ENCODE data around the gene CLIC4.

The CLIC4 gene

GRCh38 chr1:24868016-24868875, 123.0 kb downstream of the CLIC4 start:
- peaks cover 20% of the 10 kb centered on the region for H3K4me1 Mint-ChIP-seq
- H3K9me3 Mint-ChIP-seq, result no peaks in the 10 kb centered on the region
- no peak overlapping the region for H3K4me3 Mint-ChIP-seq
- DNase-seq (no peak), ATAC-seq (no peak)
- no peak overlapping the region for H3K27ac Mint-ChIP-seq
- no peaks in the 10 kb centered on the region for H3K36me3 Mint-ChIP-seq (ENCODE audit: low read depth)
- H3K27me3 Mint-ChIP-seq, result peaks cover 5% of the 10 kb centered on the region

DNA sequence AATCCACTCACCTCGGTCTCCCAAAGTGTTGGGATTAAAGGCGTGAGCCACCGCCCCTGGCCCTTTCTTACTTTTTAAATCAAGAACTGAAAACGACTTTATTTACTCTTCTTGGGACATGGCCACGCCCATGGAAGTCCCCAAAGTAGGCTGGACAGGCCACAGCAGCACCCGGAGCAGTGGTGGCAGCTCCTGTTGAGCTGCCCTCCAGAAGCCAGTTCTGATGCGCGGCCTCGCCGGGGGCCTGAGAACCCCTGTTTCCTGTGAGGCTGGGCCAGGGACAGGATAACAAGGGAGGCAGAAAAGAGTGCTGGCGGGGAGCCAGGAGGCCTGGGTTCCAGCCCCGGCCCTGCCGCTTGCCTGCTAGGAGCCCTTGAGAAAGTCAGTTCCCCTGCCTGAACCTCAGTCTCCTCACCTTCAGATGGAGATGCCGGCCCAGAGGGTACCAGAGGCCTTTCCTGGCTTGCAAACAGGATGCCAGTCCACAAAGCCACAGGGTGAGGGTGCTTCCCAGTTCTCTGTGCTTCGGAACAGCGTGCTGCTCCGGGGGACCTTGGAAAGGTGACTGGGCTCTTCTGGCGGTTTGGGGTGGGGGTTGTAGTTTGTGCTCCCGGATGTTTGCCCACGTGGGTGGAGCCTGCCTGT, 125.4 kb downstream of the CLIC4 start:
- DNase-seq, result peak; percentile 30
- Mint-ChIP-seq H3K27me3 (peaks cover 5% of the 10 kb centered on the region), H3K9me3 (no peaks in the 10 kb centered on the region), H3K27ac (no peak overlapping the region), H3K36me3 (ENCODE audit: low read depth) (no peaks in the 10 kb centered on the region), H3K4me1 (peaks cover 20% of the 10 kb centered on the region), H3K4me3 (peak overlapping the region; percentile 17)
- peak; percentile 31 for ATAC-seq

DNA sequence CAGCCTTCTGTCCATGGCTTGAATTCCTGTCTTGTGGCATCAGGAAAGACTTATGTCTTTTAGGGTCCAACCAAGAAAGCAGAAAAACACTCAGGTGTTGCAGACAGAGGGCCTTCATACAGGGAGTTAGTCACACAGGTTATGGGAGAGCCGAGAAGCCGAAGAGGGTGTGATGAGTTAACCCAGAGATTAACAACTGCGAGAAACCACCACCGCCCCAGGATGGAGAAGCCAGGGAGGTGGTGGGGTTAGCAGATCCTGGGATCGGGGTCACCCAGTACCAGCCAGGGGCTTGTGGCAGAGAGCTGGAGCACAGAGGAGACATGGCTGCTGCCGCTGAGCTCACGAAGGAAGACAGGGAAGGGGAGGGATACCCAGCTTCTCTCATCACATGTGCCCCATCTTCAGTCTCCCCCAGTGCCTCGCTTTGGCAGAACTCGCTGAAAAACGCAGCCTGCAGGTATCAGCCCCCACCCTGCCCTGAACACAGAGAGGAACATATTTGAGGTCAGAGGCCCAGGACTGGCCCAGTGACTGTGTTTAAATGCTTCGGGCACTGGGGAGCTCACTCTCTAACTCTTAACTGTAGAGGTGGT, 126.2 kb downstream of the CLIC4 start:
- no peaks in the 10 kb centered on the region for H3K36me3 Mint-ChIP-seq (ENCODE audit: low read depth)
- H3K4me1 Mint-ChIP-seq, result peaks cover 20% of the 10 kb centered on the region
- ATAC-seq (no peak), DNase-seq (no peak)
- H3K9me3 Mint-ChIP-seq, result no peaks in the 10 kb centered on the region
- H3K4me3 Mint-ChIP-seq, result peak overlapping the region; percentile 17
- no peak overlapping the region for H3K27ac Mint-ChIP-seq
- H3K27me3 Mint-ChIP-seq, result peaks cover 5% of the 10 kb centered on the region

GRCh38 chr1:24872061-24872850, 127.0 kb downstream of the CLIC4 start:
- H3K27ac Mint-ChIP-seq, result no peak overlapping the region
- H3K4me3 Mint-ChIP-seq, result no peak overlapping the region
- H3K27me3 Mint-ChIP-seq, result peaks cover 5% of the 10 kb centered on the region
- no peak for ATAC-seq
- peaks cover 20% of the 10 kb centered on the region for H3K4me1 Mint-ChIP-seq
- no peaks in the 10 kb centered on the region for H3K36me3 Mint-ChIP-seq (ENCODE audit: low read depth)
- no peak for DNase-seq
- no peaks in the 10 kb centered on the region for H3K9me3 Mint-ChIP-seq

GRCh38 chr1:24873148-24873547, 127.9 kb downstream of the CLIC4 start:
- no peak overlapping the region for H3K4me3 Mint-ChIP-seq
- no peaks in the 10 kb centered on the region for H3K9me3 Mint-ChIP-seq
- H3K27ac Mint-ChIP-seq, result no peak overlapping the region
- no peaks in the 10 kb centered on the region for H3K36me3 Mint-ChIP-seq (ENCODE audit: low read depth)
- ATAC-seq, result no peak
- no peak for DNase-seq
- peaks cover 20% of the 10 kb centered on the region for H3K4me1 Mint-ChIP-seq
- peaks cover 2% of the 10 kb centered on the region for H3K27me3 Mint-ChIP-seq

- H3K4me3 Mint-ChIP-seq, result no peak overlapping the region
- H3K27ac Mint-ChIP-seq, result no peak overlapping the region
- peaks cover 20% of the 10 kb centered on the region for H3K4me1 Mint-ChIP-seq
- peaks cover 5% of the 10 kb centered on the region for H3K27me3 Mint-ChIP-seq
- ATAC-seq (no peak), DNase-seq (no peak)
- no peaks in the 10 kb centered on the region for H3K9me3 Mint-ChIP-seq
- H3K36me3 Mint-ChIP-seq (ENCODE audit: low read depth), result no peaks in the 10 kb centered on the region
Observed at GRCh38 chr1:24874056-24874455, 128.8 kb downstream of the CLIC4 start.

GRCh38 chr1:24874611-24875234, 129.5 kb downstream of the CLIC4 start:
- peaks cover 17% of the 10 kb centered on the region for H3K4me1 Mint-ChIP-seq
- peaks cover 5% of the 10 kb centered on the region for H3K27me3 Mint-ChIP-seq
- DNase-seq (no peak), ATAC-seq (no peak)
- no peaks in the 10 kb centered on the region for H3K9me3 Mint-ChIP-seq
- H3K27ac Mint-ChIP-seq, result no peak overlapping the region
- no peaks in the 10 kb centered on the region for H3K36me3 Mint-ChIP-seq (ENCODE audit: low read depth)
- H3K4me3 Mint-ChIP-seq, result no peak overlapping the region

GRCh38 chr1:24875257-24875656, 130.0 kb downstream of the CLIC4 start:
- peaks cover 5% of the 10 kb centered on the region for H3K27me3 Mint-ChIP-seq
- H3K4me1 Mint-ChIP-seq, result peaks cover 17% of the 10 kb centered on the region
- no peaks in the 10 kb centered on the region for H3K36me3 Mint-ChIP-seq (ENCODE audit: low read depth)
- H3K9me3 Mint-ChIP-seq, result peaks cover 2% of the 10 kb centered on the region
- DNase-seq, result no peak
- H3K4me3 Mint-ChIP-seq, result no peak overlapping the region
- ATAC-seq, result no peak
- no peak overlapping the region for H3K27ac Mint-ChIP-seq

DNA sequence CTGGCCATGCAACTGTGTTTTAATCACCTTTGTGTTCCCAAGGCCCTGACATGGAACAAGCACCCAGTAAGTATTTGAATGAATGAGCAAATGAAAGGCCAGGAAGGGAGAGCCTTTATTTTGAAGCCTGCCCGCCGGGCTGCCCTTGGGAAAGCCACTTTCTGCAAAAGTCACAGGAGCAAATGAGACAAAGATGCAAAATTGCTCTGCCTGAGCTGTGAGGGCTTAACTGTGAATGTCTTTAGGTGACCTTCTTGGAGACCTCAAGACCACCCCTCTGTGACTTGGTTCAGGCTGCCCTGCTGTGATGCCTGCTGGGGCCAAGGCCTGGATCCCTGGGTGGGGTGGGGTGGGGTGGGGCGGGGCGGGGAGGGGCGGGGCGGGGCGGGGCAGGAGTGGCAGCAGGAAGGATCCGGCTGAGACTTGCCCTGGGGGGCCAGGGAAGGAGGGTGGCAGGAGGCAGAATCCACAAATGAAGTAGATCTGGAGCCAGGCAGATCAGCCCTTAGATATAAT, 130.8 kb downstream of the CLIC4 start:
- Mint-ChIP-seq H3K4me1 (peaks cover 9% of the 10 kb centered on the region), H3K36me3 (ENCODE audit: low read depth) (no peaks in the 10 kb centered on the region)

DNA sequence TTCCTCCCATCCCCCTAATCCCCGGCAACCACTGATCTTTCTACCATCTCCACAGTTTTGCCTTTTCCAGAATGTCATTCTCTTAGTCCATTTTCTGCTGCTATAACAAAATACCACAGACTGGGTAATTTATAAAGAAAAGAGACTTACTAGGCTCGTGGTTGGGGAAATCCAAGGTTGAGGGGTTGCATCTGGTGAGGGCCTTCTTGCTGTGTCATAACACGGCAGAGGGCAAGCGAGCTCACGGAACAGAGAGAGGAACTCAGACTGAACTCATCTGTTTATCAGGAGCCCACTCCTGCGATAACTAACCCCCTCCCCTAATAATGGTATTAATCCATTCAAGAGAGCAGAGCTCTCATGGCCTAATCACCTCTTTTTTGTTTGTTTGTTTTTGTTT, 132.8 kb downstream of the CLIC4 start:
- H3K9me3 Mint-ChIP-seq, result peaks cover 9% of the 10 kb centered on the region
- peaks cover 4% of the 10 kb centered on the region for H3K27me3 Mint-ChIP-seq
- H3K4me3 Mint-ChIP-seq, result no peak overlapping the region
- DNase-seq, result no peak
- no peak for ATAC-seq
- no peaks in the 10 kb centered on the region for H3K4me1 Mint-ChIP-seq
- no peaks in the 10 kb centered on the region for H3K36me3 Mint-ChIP-seq (ENCODE audit: low read depth)
- no peak overlapping the region for H3K27ac Mint-ChIP-seq

More for the DNA sequence above, 130.8 kb downstream of the CLIC4 start:
- ATAC-seq (no peak), DNase-seq (no peak)
- Mint-ChIP-seq H3K27ac (no peak overlapping the region), H3K27me3 (peaks cover 5% of the 10 kb centered on the region), H3K4me3 (no peak overlapping the region), H3K9me3 (peaks cover 4% of the 10 kb centered on the region)

- no peak overlapping the region for H3K27ac Mint-ChIP-seq
- peaks cover 4% of the 10 kb centered on the region for H3K27me3 Mint-ChIP-seq
- DNase-seq (no peak), ATAC-seq (no peak)
- peaks cover 13% of the 10 kb centered on the region for H3K9me3 Mint-ChIP-seq
- no peak overlapping the region for H3K4me3 Mint-ChIP-seq
- no peaks in the 10 kb centered on the region for H3K4me1 Mint-ChIP-seq
- H3K36me3 Mint-ChIP-seq (ENCODE audit: low read depth), result peaks cover under 1% of the 10 kb centered on the region
Observed at GRCh38 chr1:24878775-24879742, 133.8 kb downstream of the CLIC4 start.

GRCh38 chr1:24881034-24881433, 135.8 kb downstream of the CLIC4 start:
- Mint-ChIP-seq H3K27me3 (peaks cover 10% of the 10 kb centered on the region), H3K36me3 (ENCODE audit: low read depth) (peaks cover 7% of the 10 kb centered on the region), H3K9me3 (peaks cover 22% of the 10 kb centered on the region), H3K4me3 (no peak overlapping the region), H3K27ac (no peak overlapping the region), H3K4me1 (no peaks in the 10 kb centered on the region)
- DNase-seq, result no peak
- ATAC-seq, result no peak

DNA sequence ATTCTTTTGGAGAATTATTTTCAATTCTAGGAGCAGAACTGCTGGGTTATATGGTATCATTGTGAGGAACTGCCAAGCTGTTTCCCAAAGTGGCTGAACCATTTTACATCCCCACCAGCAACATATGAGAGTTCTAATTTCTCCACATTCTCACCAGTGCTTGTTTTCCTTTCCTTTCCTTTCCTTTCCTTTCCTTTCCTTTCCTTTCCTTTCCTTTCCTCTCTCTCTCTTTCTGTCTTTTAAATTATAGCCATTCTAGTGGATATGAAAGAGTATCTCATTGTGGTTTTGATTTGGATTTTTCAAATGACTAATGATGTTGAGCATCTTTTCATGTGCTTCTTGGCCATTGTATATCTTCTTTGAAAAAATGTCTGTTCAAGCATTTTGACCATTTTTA, 139.5 kb downstream of the CLIC4 start:
- ATAC-seq (no peak), DNase-seq (no peak)
- peaks cover 7% of the 10 kb centered on the region for H3K36me3 Mint-ChIP-seq (ENCODE audit: low read depth)
- H3K4me1 Mint-ChIP-seq, result peaks cover 2% of the 10 kb centered on the region
- H3K27me3 Mint-ChIP-seq, result peaks cover 7% of the 10 kb centered on the region
- H3K9me3 Mint-ChIP-seq, result peaks cover 22% of the 10 kb centered on the region
- H3K4me3 Mint-ChIP-seq, result no peak overlapping the region
- H3K27ac Mint-ChIP-seq, result no peak overlapping the region
